HG03196 (cell line): ENCODE measurements around the gene STAC.
"Not testable (repeated sequence)": the region's sequence is repeated elsewhere in the genome, so short reads cannot be mapped to it uniquely, and the experiment has no call there.

Experiments used
- ATAC-seq: cut with Tn5 transposase; IDR thresholded peaks from one replicate; pipeline ENCODE4 v1.9.1; 2021; ENCODE audit not compliant: unreplicated experiment

Gene STAC

GRCh38 chr3:36411587-36411986 lies 31.3 kb downstream of the STAC start:
- ATAC-seq: no peak

GRCh38 chr3:36416599-36416998 lies 36.3 kb downstream of the STAC start:
- ATAC-seq: no peak

GRCh38 chr3:36417237-36417636 lies 36.9 kb downstream of the STAC start:
- no peak for ATAC-seq

GRCh38 chr3:36418296-36418695 lies 38.0 kb downstream of the STAC start:
- no peak for ATAC-seq

GRCh38 chr3:36428445-36428844 lies 48.1 kb downstream of the STAC start:
- ATAC-seq: no peak

GRCh38 chr3:36429986-36430485 lies 49.7 kb downstream of the STAC start:
- ATAC-seq: no peak

- ATAC-seq: no peak
Measured at GRCh38 chr3:36433511-36433910, 53.2 kb downstream of the STAC start.

GRCh38 chr3:36434687-36435426 lies 54.6 kb downstream of the STAC start:
- no peak for ATAC-seq

- ATAC-seq: no peak
Measured at GRCh38 chr3:36443028-36443686, 62.9 kb downstream of the STAC start.

- no peak for ATAC-seq
Measured at GRCh38 chr3:36444909-36445308, 64.6 kb downstream of the STAC start.

- ATAC-seq: no peak
Measured at GRCh38 chr3:36446276-36446675, 66.0 kb downstream of the STAC start.

- ATAC-seq: no peak
Measured at GRCh38 chr3:36447061-36447460, 66.8 kb downstream of the STAC start.

GRCh38 chr3:36451816-36452215 lies 71.5 kb downstream of the STAC start:
- no peak for ATAC-seq

- not testable (repeated sequence) for ATAC-seq
Measured at GRCh38 chr3:36453213-36453612, 72.9 kb downstream of the STAC start.

- not testable (repeated sequence) for ATAC-seq
Measured at GRCh38 chr3:36453896-36454295, 73.6 kb downstream of the STAC start.

GRCh38 chr3:36455406-36455805 lies 75.1 kb downstream of the STAC start:
- ATAC-seq: no peak

- no peak for ATAC-seq
Measured at GRCh38 chr3:36456784-36457183, 76.5 kb downstream of the STAC start.

- no peak for ATAC-seq
Measured at GRCh38 chr3:36457667-36458066, 77.4 kb downstream of the STAC start.

- no peak for ATAC-seq
Measured at GRCh38 chr3:36459177-36459576, 78.9 kb downstream of the STAC start.

GRCh38 chr3:36461597-36461996 lies 81.3 kb downstream of the STAC start:
- ATAC-seq: no peak

- not testable (repeated sequence) for ATAC-seq
Measured at GRCh38 chr3:36472045-36472444, 91.7 kb downstream of the STAC start.

GRCh38 chr3:36475558-36475957 lies 95.3 kb downstream of the STAC start:
- ATAC-seq: no peak
